Colonic mucosa (tissue), 4 donors: ENCODE data around the gene GALNT1. TPM values are rescaled to one million over a fixed set of nuclear protein-coding genes. Genes with fewer than 3 reads are reported as not detected.

Experiments
- DNase-seq: peaks from one replicate; pipeline ENCODE4 v3.0.0-alpha.2; 2020
- H3K27ac ChIP-seq: fragments of 200-600 bp; one replicate; pipeline ENCODE4 v1.8.0; 2021
- H3K27me3 ChIP-seq: fragments of 200-600 bp; one replicate; pipeline ENCODE4 v1.8.0; 2021
- H3K36me3 ChIP-seq: fragments of 200-600 bp; one replicate; pipeline ENCODE4 v1.8.0; 2021
- H3K4me1 ChIP-seq: fragments of 200-600 bp; one replicate; pipeline ENCODE4 v1.8.0; 2021; ENCODE audit warnings: mild to moderate bottlenecking
- H3K4me3 ChIP-seq: fragments of 200-600 bp; one replicate; pipeline ENCODE4 v1.8.0; 2021
- H3K9ac ChIP-seq, 2 donors: one replicate each; pipeline ENCODE4 v1.7.0; 2013; ENCODE audit warnings: control low read depth in 2 of 2, low read depth in 2 of 2, low read length in 2 of 2
- H3K9me3 ChIP-seq: fragments of 200-600 bp; one replicate; pipeline ENCODE4 v1.8.0; 2021
- CTCF ChIP-seq: fragments of 200-600 bp; IDR thresholded peaks from one replicate; pipeline ENCODE4 v1.8.0; 2022; ENCODE audit warnings: antibody characterized with exemption, mild to moderate bottlenecking
- intact Hi-C: fragments of 100-400 bp; cut with DNase I; formaldehyde crosslinking; loops from one replicate; pipeline ENCODE4 v1.14.1; 2022
- total RNA-seq, 2 donors: library from RNA; stranded (reverse); fragmentation: NEBNext Ultra II Directional in 1 of 2; extraction: Animal tissue kit (Norgen Biotek cat#: 25700) in 1 of 2; gene quantifications; one replicate each; pipeline ENCODE4 v1.2.1, GENCODE V29; 2021
- donor health status: healthy.
- donor health status: DM: no; HTN: no; CAD: no.
- donor health status: DM: no; HTN: no; CAD: no.

GALNT1 gene
- total RNA-seq, 2 donors from 2014 or later = 108 to 140 TPM

GRCh38 chr18:35688757-35689156 is 107.2 kb downstream of the GALNT1 start:
- DNase-seq = no peak
- TF ChIP-seq CTCF = no peak
- Histone ChIP-seq H3K9me3 (no peaks in the 10 kb centered on the region), H3K4me3 (no peak overlapping the region), H3K9ac (no peak overlapping the region), H3K27me3 (no peaks in the 10 kb centered on the region), H3K27ac (no peak overlapping the region), H3K4me1 (no peaks in the 10 kb centered on the region), H3K36me3 (no peaks in the 10 kb centered on the region)
- intact Hi-C loops = no loop called here

DNA sequence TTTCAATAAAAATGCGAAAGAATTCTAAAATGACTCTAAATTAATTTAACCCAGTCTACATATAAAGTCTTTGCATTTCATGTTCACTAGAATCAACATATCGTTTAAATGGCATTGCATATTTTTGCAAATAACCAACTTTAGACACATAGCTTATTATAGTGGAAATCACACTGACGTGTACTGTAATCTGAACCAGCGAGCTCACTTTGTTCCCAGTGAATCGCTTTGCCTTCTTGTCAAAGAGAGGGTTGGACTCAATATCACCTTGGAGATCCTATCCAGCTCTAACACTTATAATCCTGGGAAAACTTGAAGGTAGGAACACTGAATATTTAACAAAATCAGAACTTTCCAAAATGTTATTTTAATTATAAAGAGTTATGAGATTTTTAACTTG is 108.2 kb downstream of the GALNT1 start:
- no peak for TF ChIP-seq CTCF
- DNase-seq = no peak
- intact Hi-C loops = no loop called here
- Histone ChIP-seq H3K9me3 (no peaks in the 10 kb centered on the region), H3K36me3 (no peaks in the 10 kb centered on the region), H3K27ac (no peak overlapping the region), H3K27me3 (no peaks in the 10 kb centered on the region), H3K9ac (no peak overlapping the region), H3K4me1 (no peaks in the 10 kb centered on the region), H3K4me3 (no peak overlapping the region)

GRCh38 chr18:35691625-35692024 is 110.1 kb downstream of the GALNT1 start:
- Histone ChIP-seq H3K4me1 (no peaks in the 10 kb centered on the region), H3K36me3 (no peaks in the 10 kb centered on the region), H3K9ac (no peak overlapping the region), H3K27me3 (no peaks in the 10 kb centered on the region), H3K27ac (no peak overlapping the region), H3K9me3 (no peaks in the 10 kb centered on the region), H3K4me3 (no peak overlapping the region)
- DNase-seq = no peak
- intact Hi-C loops = no loop called here
- no peak for TF ChIP-seq CTCF

- Histone ChIP-seq H3K9me3 (no peaks in the 10 kb centered on the region), H3K4me1 (no peaks in the 10 kb centered on the region), H3K9ac (no peak overlapping the region), H3K27ac (no peak overlapping the region), H3K36me3 (no peaks in the 10 kb centered on the region), H3K4me3 (no peak overlapping the region), H3K27me3 (no peaks in the 10 kb centered on the region)
- DNase-seq = no peak
- no peak for TF ChIP-seq CTCF
- intact Hi-C loops = no loop called here
Observed at GRCh38 chr18:35692866-35693265, 111.3 kb downstream of the GALNT1 start.

GRCh38 chr18:35693829-35694228 is 112.3 kb downstream of the GALNT1 start:
- no peak for TF ChIP-seq CTCF
- Histone ChIP-seq H3K36me3 (no peaks in the 10 kb centered on the region), H3K27ac (no peak overlapping the region), H3K4me3 (no peak overlapping the region), H3K9ac (no peak overlapping the region), H3K4me1 (no peaks in the 10 kb centered on the region), H3K27me3 (no peaks in the 10 kb centered on the region), H3K9me3 (no peaks in the 10 kb centered on the region)
- no peak for DNase-seq
- intact Hi-C loops = no loop called here

GRCh38 chr18:35694808-35695207 is 113.3 kb downstream of the GALNT1 start:
- no peak for DNase-seq
- intact Hi-C loops = no loop called here
- TF ChIP-seq CTCF = no peak
- H3K27ac ChIP-seq = no peak overlapping the region
- no peak overlapping the region for H3K9ac ChIP-seq
- no peaks in the 10 kb centered on the region for H3K27me3 ChIP-seq
- H3K36me3 ChIP-seq = no peaks in the 10 kb centered on the region
- no peaks in the 10 kb centered on the region for H3K9me3 ChIP-seq
- H3K4me3 ChIP-seq = no peak overlapping the region
- H3K4me1 ChIP-seq = no peaks in the 10 kb centered on the region
